HepG2 (cell line): Measurements from ENCODE around the gene TAF11. TPM values are rescaled to one million over a fixed set of nuclear protein-coding genes. Genes with fewer than 3 reads are reported as not detected.
A peak's percentile ranks its signal among the peaks of the same experiment; 100 is the strongest.

Experiments
- GFI1 ChIP-seq: sonication (generic); formaldehyde crosslinking; IDR thresholded peaks from 2 replicates; pipeline ENCODE4 v1.5.0; 2020; ENCODE audit warnings: missing genetic modification reagents, mild to moderate bottlenecking, borderline replicate concordance
- HCFC1 ChIP-seq: fragments of 150-350 bp; IDR thresholded peaks from 2 replicates; pipeline ENCODE4 v1.6.1; 2014; ENCODE audit warnings: low read depth, low read length
- KDM2A ChIP-seq: sonication (generic); formaldehyde crosslinking; IDR thresholded peaks from 2 replicates; pipeline ENCODE4 v1.4.0; 2020; ENCODE audit warnings: low read depth, missing genetic modification reagents, borderline replicate concordance
- KDM4B ChIP-seq: sonication (generic); formaldehyde crosslinking; IDR thresholded peaks from 2 replicates; pipeline ENCODE4 v1.4.0; 2020; ENCODE audit warnings: missing genetic modification reagents
- MYC ChIP-seq: sonication (generic); formaldehyde crosslinking; IDR thresholded peaks from 2 replicates; pipeline ENCODE4 v1.9.0; 2021; ENCODE audit warnings: missing genetic modification reagents, borderline replicate concordance
- NCOR1 ChIP-seq: fragments of 200-600 bp; sonication (generic); IDR thresholded peaks from 2 replicates; pipeline ENCODE4 v1.7.0; 2017; ENCODE audit warnings: antibody characterized with exemption, low read length, borderline replicate concordance
- REL ChIP-seq: sonication (generic); formaldehyde crosslinking; conservative IDR thresholded peaks from 2 replicates; pipeline ENCODE4 v1.8.0; 2022; ENCODE audit warnings: mild to moderate bottlenecking, missing genetic modification reagents, moderate library complexity
- SNAI1 ChIP-seq: sonication (generic); formaldehyde crosslinking; IDR thresholded peaks from 2 replicates; pipeline ENCODE4 v1.5.0; 2020; ENCODE audit warnings: mild to moderate bottlenecking, missing genetic modification reagents, borderline replicate concordance
- ZC3H13 ChIP-seq: sonication (generic); formaldehyde crosslinking; IDR thresholded peaks from 2 replicates; pipeline ENCODE4 v1.8.1; 2023; ENCODE audit warnings: mild to moderate bottlenecking, missing genetic modification reagents, moderate library complexity
- ZNF205 ChIP-seq: IDR thresholded peaks from 2 replicates; pipeline ENCODE4 v1.6.1; 2018; ENCODE audit warnings: missing biosample characterization, missing genetic modification reagents
- ZNF350 ChIP-seq: sonication (generic); formaldehyde crosslinking; IDR thresholded peaks from 2 replicates; pipeline ENCODE4 v1.4.0; 2020; ENCODE audit warnings: mild to moderate bottlenecking, low read depth, missing genetic modification reagents, borderline replicate concordance
- polyA plus RNA-seq, 8 experiments: library from polyadenylated mRNA; depleted of rRNA in 3 of 8; stranded (reverse) in 7 of 8; unstranded in 1 of 8; fragments of >200 nt; fragmentation: Illumina TruSeq in 4 of 8; extraction: Trizol in 4 of 8; gene quantifications; 2 replicates each; pipeline versions ENCODE4 v1.2.1 to v1.2.3, GENCODE V29; 2011 to 2016; ENCODE audit warnings: low read depth in 4 of 8, missing spikeins in 1 of 8, mixed read lengths in 1 of 8; ENCODE audit not compliant: insufficient read depth in 1 of 8
- total RNA-seq, 5 experiments: library from RNA; depleted of rRNA; stranded (reverse); fragments of >200 nt; fragmentation: Illumina TruSeq; extraction: Trizol; gene quantifications; 2 replicates each; pipeline ENCODE4 v1.2.3, GENCODE V29; 2016; ENCODE audit warnings: low read depth in 1 of 5
- TF ChIP-seq, protein P1 (sequence below): sonication (generic); formaldehyde crosslinking; IDR thresholded peaks from 2 replicates; pipeline ENCODE4 v1.8.0; 2022; ENCODE audit warnings: mild to moderate bottlenecking, missing genetic modification reagents, moderate library complexity
- TF ChIP-seq, protein P2 (sequence below): sonication (generic); formaldehyde crosslinking; IDR thresholded peaks from 2 replicates; pipeline ENCODE4 v1.4.0; 2020; ENCODE audit warnings: missing genetic modification reagents
- TF ChIP-seq, protein P3 (sequence below): sonication (generic); formaldehyde crosslinking; conservative IDR thresholded peaks from 2 replicates; pipeline ENCODE4 v1.8.0; 2022; ENCODE audit warnings: low read depth, missing genetic modification reagents
- TF ChIP-seq, protein P4 (sequence below): sonication (generic); formaldehyde crosslinking; IDR thresholded peaks from 2 replicates; pipeline ENCODE4 v1.5.0; 2020; ENCODE audit warnings: mild to moderate bottlenecking, missing genetic modification reagents, moderate library complexity
- TF ChIP-seq, protein P5 (sequence below): IDR thresholded peaks from 2 replicates; pipeline ENCODE4 v1.6.1; 2016; ENCODE audit warnings: missing compliant biosample characterization, missing genetic modification reagents, borderline replicate concordance
- TF ChIP-seq, protein P6 (sequence below): sonication (generic); formaldehyde crosslinking; conservative IDR thresholded peaks from 2 replicates; pipeline ENCODE4 v1.4.0; 2020; ENCODE audit warnings: missing genetic modification reagents
- TF ChIP-seq, protein P7 (sequence below): sonication (generic); formaldehyde crosslinking; IDR thresholded peaks from 2 replicates; pipeline ENCODE4 v1.4.0; 2020; ENCODE audit warnings: low read depth, mild to moderate bottlenecking, missing genetic modification reagents

Gene TAF11
- total and polyA plus RNA-seq, 2 of the 13 experiments (the other 11 are each of a cell fraction or from before 2014, with no cell fraction given), result 35.4 to 73.6 TPM

DNA sequence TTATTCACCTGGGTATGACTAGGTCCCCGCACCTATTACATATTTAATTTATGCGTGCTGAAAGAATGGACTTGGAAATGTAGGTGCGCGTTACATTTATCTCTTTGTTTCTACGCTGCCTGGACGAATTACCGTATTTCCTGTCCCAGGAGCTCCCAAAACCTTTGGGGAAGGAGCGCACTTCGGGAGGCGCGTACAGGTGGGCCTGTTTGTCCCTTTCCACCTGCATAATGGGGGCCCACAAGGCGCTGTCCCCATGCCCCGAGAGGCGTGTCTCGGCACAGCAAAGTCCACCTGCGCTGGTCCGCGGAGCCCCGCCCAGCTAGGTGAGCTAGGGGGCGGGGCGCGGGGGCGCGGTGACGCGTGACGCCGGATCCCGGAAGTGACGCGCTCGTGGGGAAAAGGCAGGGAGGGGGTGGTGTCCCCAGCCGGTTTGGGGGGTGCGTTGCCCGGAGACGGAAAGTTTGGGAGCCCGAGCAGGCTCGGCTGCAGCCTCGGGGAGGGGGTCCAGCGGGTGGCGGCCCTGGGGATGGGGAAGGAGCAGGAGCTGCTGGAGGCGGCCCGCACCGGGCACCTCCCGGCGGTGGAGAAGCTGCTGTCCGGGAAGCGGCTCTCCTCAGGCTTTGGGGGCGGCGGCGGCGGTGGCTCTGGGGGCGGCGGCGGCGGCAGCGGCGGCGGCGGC, 1.2 kb upstream of the TAF11 start, which contains the start of gene ANKS1A (continued):
- TF ChIP-seq, protein P1, sequence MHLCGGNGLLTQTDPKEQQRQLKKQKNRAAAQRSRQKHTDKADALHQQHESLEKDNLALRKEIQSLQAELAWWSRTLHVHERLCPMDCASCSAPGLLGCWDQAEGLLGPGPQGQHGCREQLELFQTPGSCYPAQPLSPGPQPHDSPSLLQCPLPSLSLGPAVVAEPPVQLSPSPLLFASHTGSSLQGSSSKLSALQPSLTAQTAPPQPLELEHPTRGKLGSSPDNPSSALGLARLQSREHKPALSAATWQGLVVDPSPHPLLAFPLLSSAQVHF, result peak; percentile 42; the same call in 1 of the 2 replicates
- TF ChIP-seq, protein P2, sequence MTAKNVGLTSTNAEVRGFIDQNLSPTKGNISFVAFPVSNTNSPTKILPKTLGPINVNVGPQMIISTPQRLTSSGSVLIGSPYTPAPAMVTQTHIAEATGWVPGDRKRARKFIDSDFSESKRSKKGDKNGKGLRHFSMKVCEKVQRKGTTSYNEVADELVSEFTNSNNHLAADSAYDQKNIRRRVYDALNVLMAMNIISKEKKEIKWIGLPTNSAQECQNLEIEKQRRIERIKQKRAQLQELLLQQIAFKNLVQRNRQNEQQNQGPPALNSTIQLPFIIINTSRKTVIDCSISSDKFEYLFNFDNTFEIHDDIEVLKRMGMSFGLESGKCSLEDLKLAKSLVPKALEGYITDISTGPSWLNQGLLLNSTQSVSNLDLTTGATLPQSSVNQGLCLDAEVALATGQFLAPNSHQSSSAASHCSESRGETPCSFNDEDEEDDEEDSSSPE, result peak; percentile 30; the same call in 1 of the 2 replicates
- TF ChIP-seq KDM4B (CRISPR knock-in tag), result peak; percentile 73
- TF ChIP-seq ZNF205, result peak; percentile 10; the same call in 1 of the 2 replicates
- no peak for TF ChIP-seq REL (CRISPR knock-in tag)
- TF ChIP-seq, protein P3, sequence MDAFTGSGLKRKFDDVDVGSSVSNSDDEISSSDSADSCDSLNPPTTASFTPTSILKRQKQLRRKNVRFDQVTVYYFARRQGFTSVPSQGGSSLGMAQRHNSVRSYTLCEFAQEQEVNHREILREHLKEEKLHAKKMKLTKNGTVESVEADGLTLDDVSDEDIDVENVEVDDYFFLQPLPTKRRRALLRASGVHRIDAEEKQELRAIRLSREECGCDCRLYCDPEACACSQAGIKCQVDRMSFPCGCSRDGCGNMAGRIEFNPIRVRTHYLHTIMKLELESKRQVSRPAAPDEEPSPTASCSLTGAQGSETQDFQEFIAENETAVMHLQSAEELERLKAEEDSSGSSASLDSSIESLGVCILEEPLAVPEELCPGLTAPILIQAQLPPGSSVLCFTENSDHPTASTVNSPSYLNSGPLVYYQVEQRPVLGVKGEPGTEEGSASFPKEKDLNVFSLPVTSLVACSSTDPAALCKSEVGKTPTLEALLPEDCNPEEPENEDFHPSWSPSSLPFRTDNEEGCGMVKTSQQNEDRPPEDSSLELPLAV (CRISPR knock-in tag), result 0 out of 2 replicates have a peak, but pooled peaks have one; percentile 17
- TF ChIP-seq, protein P4, sequence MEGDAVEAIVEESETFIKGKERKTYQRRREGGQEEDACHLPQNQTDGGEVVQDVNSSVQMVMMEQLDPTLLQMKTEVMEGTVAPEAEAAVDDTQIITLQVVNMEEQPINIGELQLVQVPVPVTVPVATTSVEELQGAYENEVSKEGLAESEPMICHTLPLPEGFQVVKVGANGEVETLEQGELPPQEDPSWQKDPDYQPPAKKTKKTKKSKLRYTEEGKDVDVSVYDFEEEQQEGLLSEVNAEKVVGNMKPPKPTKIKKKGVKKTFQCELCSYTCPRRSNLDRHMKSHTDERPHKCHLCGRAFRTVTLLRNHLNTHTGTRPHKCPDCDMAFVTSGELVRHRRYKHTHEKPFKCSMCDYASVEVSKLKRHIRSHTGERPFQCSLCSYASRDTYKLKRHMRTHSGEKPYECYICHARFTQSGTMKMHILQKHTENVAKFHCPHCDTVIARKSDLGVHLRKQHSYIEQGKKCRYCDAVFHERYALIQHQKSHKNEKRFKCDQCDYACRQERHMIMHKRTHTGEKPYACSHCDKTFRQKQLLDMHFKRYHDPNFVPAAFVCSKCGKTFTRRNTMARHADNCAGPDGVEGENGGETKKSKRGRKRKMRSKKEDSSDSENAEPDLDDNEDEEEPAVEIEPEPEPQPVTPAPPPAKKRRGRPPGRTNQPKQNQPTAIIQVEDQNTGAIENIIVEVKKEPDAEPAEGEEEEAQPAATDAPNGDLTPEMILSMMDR (CRISPR knock-in tag), result no peak
- TF ChIP-seq, protein P5, sequence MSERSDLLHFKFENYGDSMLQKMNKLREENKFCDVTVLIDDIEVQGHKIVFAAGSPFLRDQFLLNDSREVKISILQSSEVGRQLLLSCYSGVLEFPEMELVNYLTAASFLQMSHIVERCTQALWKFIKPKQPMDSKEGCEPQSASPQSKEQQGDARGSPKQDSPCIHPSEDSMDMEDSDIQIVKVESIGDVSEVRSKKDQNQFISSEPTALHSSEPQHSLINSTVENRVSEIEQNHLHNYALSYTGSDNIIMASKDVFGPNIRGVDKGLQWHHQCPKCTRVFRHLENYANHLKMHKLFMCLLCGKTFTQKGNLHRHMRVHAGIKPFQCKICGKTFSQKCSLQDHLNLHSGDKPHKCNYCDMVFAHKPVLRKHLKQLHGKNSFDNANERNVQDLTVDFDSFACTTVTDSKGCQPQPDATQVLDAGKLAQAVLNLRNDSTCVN, result peak; percentile 64; the same call in 1 of the 2 replicates
- TF ChIP-seq HCFC1, result peak; percentile 38; the same call in 1 of the 2 replicates
- TF ChIP-seq, protein P6, sequence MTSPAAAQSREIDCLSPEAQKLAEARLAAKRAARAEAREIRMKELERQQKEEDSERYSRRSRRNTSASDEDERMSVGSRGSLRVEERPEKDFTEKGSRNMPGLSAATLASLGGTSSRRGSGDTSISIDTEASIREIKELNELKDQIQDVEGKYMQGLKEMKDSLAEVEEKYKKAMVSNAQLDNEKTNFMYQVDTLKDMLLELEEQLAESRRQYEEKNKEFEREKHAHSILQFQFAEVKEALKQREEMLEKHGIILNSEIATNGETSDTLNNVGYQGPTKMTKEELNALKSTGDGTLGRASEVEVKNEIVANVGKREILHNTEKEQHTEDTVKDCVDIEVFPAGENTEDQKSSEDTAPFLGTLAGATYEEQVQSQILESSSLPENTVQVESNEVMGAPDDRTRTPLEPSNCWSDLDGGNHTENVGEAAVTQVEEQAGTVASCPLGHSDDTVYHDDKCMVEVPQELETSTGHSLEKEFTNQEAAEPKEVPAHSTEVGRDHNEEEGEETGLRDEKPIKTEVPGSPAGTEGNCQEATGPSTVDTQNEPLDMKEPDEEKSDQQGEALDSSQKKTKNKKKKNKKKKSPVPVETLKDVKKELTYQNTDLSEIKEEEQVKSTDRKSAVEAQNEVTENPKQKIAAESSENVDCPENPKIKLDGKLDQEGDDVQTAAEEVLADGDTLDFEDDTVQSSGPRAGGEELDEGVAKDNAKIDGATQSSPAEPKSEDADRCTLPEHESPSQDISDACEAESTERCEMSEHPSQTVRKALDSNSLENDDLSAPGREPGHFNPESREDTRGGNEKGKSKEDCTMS (CRISPR knock-in tag), result no peak
- TF ChIP-seq ZNF350 (CRISPR knock-in tag), result peak; percentile 62; the same call in 1 of the 2 replicates
- TF ChIP-seq, protein P7, sequence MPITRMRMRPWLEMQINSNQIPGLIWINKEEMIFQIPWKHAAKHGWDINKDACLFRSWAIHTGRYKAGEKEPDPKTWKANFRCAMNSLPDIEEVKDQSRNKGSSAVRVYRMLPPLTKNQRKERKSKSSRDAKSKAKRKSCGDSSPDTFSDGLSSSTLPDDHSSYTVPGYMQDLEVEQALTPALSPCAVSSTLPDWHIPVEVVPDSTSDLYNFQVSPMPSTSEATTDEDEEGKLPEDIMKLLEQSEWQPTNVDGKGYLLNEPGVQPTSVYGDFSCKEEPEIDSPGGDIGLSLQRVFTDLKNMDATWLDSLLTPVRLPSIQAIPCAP (CRISPR knock-in tag), result no peak
- TF ChIP-seq KDM2A (CRISPR knock-in tag), result peak; percentile 82
- TF ChIP-seq GFI1 (CRISPR knock-in tag), result peak; percentile 67; the same call in 1 of the 2 replicates
- TF ChIP-seq NCOR1, result peak; percentile 28; the same call in 1 of the 2 replicates
- 0 out of 2 replicates have a peak, but pooled peaks have one; percentile 70 for TF ChIP-seq SNAI1 (CRISPR knock-in tag)
- peak; percentile 67; the same call in 1 of the 2 replicates for TF ChIP-seq ZC3H13 (CRISPR knock-in tag)
- TF ChIP-seq MYC, result peak; percentile 85
